Measurements from ENCODE around the gene C12orf76. TPM values are rescaled to one million over a fixed set of nuclear protein-coding genes. Genes with fewer than 3 reads are reported as not detected.

Gene C12orf76
- total RNA-seq, 1 donor from 2014 or later = 22.2 TPM

DNA sequence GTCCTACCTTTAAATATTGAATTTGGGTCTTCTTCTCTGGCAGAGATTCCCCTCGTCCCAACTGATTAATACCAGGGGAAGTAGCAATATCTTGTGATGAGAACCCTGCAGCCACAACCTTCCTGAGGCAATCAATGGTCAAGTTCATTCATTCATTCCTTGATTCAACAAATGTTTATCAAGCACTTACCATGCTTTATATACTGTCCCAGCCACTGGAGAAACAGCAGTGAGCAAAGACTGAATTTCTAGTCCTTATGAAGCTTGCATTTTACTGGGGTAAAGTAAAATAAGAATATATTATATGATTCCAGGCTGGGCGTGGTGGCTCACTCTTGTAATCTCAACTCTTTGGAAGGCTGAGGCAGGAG is 51.9 kb downstream of the C12orf76 start:
- Mint-ChIP-seq H3K9me3 (no peaks in the 10 kb centered on the region), H3K4me3 (peak overlapping the region; percentile 95), H3K4me1 (peaks cover 36% of the 10 kb centered on the region), H3K27me3 (ENCODE audit: low read depth) (no peaks in the 10 kb centered on the region), H3K36me3 (no peaks in the 10 kb centered on the region), H3K27ac (peak overlapping the region; percentile 88)
- TF ChIP-seq, protein P1, sequence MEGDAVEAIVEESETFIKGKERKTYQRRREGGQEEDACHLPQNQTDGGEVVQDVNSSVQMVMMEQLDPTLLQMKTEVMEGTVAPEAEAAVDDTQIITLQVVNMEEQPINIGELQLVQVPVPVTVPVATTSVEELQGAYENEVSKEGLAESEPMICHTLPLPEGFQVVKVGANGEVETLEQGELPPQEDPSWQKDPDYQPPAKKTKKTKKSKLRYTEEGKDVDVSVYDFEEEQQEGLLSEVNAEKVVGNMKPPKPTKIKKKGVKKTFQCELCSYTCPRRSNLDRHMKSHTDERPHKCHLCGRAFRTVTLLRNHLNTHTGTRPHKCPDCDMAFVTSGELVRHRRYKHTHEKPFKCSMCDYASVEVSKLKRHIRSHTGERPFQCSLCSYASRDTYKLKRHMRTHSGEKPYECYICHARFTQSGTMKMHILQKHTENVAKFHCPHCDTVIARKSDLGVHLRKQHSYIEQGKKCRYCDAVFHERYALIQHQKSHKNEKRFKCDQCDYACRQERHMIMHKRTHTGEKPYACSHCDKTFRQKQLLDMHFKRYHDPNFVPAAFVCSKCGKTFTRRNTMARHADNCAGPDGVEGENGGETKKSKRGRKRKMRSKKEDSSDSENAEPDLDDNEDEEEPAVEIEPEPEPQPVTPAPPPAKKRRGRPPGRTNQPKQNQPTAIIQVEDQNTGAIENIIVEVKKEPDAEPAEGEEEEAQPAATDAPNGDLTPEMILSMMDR (IDR thresholded peaks at IDR 0.05; ENCODE audit: unreplicated experiment) = no peak
- no peak for DNase-seq (ENCODE audit: low spot score in 2 of 2, unreplicated experiment in 2 of 2)

DNA sequence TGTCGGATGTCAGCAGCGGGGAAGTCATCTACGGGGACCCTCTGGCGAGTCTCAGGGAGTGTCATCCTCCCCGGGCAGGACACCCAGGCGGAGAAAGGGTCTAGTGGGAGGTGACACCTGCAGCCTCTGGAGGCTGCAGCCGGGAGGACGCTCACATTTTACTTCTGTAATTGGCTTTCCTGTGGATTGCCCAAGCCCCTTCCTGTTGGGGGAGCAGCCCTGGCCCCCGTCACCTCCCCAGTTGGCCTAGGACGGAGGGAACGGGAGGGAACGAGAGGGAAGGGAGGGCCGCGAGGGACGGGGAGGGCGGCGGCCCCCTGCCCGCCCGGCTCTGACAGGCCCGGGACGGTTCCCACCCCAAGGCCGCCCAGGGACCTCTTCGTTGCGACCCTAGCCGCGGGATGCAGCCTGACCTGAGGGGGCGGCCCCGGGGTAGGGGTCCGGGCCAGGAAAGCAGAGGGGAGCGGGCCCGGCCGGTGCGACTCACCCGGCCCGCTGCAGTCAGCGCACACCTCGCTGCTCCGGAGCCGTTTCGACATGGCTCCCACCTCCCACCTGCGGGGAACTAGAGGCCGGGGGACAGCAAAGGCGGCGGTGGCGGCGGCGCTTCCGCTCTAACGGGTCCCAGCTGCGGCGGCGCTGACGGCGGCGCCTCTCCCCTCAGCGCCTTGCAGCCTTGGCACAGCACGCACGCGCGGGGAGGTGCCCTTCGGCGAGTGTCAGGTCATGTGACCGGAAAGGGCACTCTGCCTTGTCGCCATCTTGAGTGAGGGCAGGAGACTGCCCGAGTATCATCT is 52.4 kb downstream of the C12orf76 start, which contains the start of gene GIT2:
Gene GIT2, minus strand, starts transcription at position 683 of the 797 bp plus-strand sequence. Its CDS starts 144 bp downstream, at position 539.
- H3K27me3 Mint-ChIP-seq (ENCODE audit: low read depth) = no peaks in the 10 kb centered on the region
- H3K9me3 Mint-ChIP-seq = no peaks in the 10 kb centered on the region
- peak within 1 kb of the TSS; percentile 88 for H3K27ac Mint-ChIP-seq
- no peaks in the 10 kb centered on the region for H3K36me3 Mint-ChIP-seq
- H3K4me3 Mint-ChIP-seq = peak within 1 kb of the TSS; percentile 95
- peaks cover 34% of the 10 kb centered on the region for H3K4me1 Mint-ChIP-seq
- peak; percentile 84 to 87 for DNase-seq (ENCODE audit: low spot score in 2 of 2, unreplicated experiment in 2 of 2)
- TF ChIP-seq, protein P1 (IDR thresholded peaks at IDR 0.05; ENCODE audit: unreplicated experiment) = no peak

DNA sequence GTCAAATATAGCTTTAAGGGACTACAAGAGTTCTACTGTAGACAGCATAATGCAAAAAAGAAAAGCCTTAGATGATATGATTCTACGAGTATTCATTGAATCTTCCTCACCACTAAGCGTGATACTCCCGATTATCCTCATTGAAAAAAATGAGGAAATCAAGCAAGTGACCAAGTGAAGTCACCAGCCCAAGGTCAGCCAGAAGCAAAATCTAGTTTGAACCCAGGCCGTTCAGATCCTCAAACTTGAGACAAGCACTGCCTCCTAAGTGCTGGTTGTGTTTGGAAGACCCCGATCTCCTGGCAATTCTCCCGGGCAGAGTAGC is 53.0 kb downstream of the C12orf76 start:
- Mint-ChIP-seq H3K9me3 (no peaks in the 10 kb centered on the region), H3K27me3 (ENCODE audit: low read depth) (no peaks in the 10 kb centered on the region), H3K36me3 (no peaks in the 10 kb centered on the region), H3K4me1 (peaks cover 32% of the 10 kb centered on the region), H3K4me3 (peak overlapping the region; percentile 95), H3K27ac (peak overlapping the region; percentile 86)
- TF ChIP-seq, protein P1 (IDR thresholded peaks at IDR 0.05; ENCODE audit: unreplicated experiment) = no peak
- no peak for DNase-seq (ENCODE audit: low spot score in 2 of 2, unreplicated experiment in 2 of 2)

DNA sequence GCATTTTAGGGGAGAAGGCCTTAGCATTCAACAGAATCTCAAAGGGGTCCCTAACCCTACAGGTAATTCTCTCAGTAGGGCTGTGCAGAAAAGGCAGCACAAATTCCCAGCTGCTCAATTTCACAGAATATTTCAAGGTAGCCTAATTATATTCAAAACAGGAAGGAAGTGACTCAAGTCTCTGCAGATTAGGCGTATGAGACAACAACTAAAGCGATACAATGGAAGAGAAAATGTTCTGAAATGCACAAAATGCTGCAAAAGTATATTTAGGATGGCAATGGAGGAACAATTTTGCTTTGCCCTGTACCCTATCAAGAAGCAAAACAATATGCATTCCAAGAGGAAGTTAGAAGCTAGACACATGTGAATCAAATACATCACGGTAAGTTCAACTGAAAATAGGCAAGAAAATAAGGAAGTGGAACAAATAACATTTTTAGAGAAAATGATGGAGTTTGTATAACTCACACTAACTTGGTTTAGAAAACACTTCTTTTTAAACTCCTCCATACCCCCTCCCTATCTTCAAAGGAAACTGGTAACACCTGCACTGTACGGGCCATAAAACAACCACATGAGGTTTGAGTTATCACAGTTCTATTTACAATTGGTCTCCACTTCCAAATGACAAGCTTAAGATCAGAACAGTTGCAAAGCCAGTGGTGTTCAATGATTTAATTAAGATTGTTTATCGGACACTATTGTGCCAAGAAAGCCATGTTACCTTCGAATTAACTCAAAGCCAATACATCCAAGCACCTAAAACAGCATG is 53.7 kb downstream of the C12orf76 start:
- no peak for DNase-seq (ENCODE audit: low spot score in 2 of 2, unreplicated experiment in 2 of 2)
- H3K27me3 Mint-ChIP-seq (ENCODE audit: low read depth) = no peaks in the 10 kb centered on the region
- TF ChIP-seq, protein P1 (IDR thresholded peaks at IDR 0.05; ENCODE audit: unreplicated experiment) = no peak
- no peak overlapping the region for H3K27ac Mint-ChIP-seq
- peaks cover 1% of the 10 kb centered on the region for H3K36me3 Mint-ChIP-seq
- H3K9me3 Mint-ChIP-seq = no peaks in the 10 kb centered on the region
- H3K4me3 Mint-ChIP-seq = peak overlapping the region; percentile 95
- H3K4me1 Mint-ChIP-seq = peaks cover 27% of the 10 kb centered on the region

DNA sequence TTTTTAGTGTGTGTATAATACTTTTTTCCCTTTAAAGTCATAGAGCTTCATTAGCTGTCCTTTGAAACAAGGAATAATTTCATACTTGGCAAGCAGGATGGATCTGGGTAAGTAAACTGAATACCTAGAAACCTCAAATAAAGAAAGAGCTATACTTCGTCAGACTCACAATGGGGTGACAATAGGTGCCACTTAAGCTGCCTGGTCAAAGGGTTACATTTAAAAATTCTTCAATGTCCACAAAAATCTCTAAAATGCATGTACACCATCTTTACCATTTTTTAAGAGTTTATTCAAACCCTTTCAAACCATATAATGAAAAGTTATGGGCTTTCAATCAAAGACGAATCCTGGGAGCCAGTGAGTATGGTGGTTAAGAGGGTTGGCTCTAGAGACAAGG is 55.2 kb downstream of the C12orf76 start:
- DNase-seq (ENCODE audit: low spot score in 2 of 2, unreplicated experiment in 2 of 2) = no peak
- Mint-ChIP-seq H3K36me3 (peaks cover 9% of the 10 kb centered on the region), H3K4me1 (peaks cover 21% of the 10 kb centered on the region), H3K9me3 (no peaks in the 10 kb centered on the region), H3K27ac (no peak overlapping the region), H3K27me3 (ENCODE audit: low read depth) (no peaks in the 10 kb centered on the region), H3K4me3 (no peak overlapping the region)
- TF ChIP-seq, protein P1 (IDR thresholded peaks at IDR 0.05; ENCODE audit: unreplicated experiment) = no peak

Data from mesothelial cell of epicardium (in vitro differentiated cells).